C1 segment of cervical spinal cord (tissue), 14 donors: ENCODE data around the gene RFWD3.
A peak's percentile ranks its signal among the peaks of the same experiment; 100 is the strongest.

Experiments used
- DNase-seq, 14 donors: peaks; one replicate each; lab custom pipeline; 2025; lab: John Stamatoyannopoulos, UW

RFWD3 gene

DNA sequence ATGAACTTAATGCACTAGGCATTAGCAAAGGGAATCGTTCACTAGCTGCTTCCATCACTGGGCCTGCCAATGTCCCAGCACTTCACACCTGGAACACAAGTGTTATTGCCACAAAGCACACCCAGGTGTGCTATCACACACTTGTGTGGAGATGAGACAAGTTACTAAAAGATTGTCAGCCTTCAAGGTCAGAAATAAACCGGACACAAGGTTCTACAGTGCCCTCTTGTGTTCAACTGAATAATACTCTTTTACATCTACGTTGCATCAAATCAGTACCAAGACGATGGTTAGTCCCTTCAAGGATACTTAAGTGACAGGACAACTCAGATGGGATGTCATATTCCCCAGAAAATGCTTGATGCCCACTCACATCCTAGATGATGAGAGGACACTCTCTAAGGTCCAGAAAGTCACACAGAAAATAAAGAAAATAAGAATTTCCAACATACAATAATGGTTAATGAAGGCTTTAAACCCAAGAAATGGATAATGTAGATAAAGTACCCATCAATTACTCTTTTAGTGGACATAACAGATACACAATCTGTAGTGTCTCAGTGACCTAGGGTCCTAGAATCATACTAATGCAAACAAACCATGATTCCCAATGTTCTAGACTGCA, 43.4 kb downstream of the RFWD3 start:
- DNase-seq: no peak

DNA sequence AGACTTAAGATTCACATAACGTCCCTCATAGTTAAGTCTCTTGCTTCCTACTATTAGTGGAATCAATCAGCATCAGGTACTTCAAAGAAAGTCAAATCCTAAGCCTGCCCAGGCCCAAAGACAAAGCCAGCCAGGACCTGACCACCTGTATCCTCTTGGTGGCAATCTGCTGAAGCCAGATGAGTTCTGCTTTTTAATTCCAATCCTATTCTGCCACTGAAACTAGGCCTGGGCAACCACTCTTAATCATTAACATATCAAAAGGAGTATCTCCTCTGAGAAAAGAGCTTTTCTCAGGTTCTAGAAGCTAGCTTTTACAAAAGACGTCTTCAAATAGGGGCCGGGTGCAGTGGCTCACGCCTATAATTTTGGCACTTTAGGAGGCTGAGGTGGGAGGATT, 44.7 kb downstream of the RFWD3 start:
- no peak for DNase-seq

DNA sequence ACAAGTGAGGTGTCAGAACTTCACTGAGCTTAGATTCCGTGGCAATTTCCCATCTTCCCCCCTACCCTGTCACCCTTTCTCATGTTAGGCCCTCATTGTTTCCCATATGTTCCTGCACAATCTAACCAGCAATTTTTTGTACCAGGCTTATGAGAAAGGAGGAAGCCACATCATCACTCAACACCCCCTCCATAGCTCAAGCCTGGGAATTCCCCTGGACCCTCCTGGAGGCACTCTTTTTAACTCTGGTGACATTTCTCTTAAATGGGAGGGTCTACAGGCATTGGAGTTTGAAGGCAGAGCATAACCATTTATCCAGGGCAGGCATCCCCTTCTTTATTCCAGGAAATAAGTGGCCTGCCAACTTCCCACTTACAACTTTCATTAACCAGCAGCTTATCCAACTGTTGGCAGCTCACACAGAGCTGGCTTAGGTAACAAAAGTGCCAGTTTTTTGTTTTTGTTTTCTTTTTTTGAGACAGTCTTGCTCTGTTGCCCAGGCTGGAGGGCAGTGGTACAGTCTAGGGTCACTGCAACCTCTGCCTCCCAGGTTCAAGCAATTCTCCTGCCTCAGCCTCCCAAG, 49.4 kb downstream of the RFWD3 start:
- DNase-seq: peak in 1 of 14 donors; percentile 4

DNA sequence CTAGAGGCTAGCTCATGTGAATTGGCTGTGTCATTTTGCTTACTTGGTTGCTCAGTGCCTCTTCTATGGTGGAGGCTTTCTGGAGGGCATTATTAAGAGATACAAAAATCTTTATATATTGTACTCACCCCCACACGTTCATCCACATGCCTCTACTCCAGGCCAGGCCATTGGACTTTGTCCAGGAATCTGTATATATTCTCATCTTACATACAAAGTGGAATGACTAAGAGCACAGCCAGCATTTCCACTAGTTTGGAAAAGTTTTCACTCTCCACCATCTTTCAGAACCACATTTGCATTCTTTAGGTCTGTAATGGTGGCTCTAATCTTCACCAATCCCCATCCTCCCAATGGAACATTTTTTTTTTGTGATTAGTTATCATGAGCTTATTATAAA, 55.0 kb downstream of the RFWD3 start:
- DNase-seq: no peak

DNA sequence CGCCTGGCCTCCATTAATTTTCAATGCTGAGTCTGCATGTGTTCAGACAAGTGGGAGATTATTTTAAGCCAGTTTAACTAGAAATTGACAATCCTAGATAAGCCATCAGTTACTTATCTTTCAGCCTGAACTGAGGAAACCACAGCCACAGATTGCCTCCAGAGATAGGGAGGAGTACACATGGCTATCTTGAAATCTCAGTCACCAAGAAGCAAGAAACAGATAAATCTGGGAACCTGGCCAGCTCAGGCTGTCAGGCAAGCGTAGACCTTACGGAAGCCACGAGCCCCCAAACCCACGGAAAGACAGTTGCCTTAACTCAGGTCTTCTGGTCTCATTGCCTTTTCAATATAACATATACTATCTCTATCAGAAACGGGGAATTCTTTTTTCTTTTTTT, 57.7 kb downstream of the RFWD3 start:
- DNase-seq: no peak

GRCh38 chr16:74608381-74608780, 58.3 kb downstream of the RFWD3 start:
- DNase-seq: no peak

DNA sequence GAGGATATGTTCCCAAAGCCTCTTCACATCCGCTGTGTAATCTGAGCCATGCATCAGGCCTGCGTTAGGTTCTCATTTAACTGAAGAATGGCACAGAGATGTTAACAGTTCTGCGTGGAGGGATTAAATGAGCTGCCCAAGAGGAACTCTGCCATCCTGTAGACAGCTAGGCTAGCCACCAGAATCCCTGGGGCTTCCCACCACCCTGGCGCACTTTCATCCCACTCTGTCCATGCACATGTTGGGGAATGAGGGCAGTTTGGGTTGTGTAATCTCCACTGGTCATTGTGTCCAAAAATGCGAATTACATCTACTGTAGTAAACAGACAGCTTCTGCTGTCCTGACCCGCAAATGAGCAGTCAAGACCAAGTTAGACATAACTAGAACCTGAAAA, 58.7 kb downstream of the RFWD3 start:
- DNase-seq: peak in 1 of 14 donors; percentile 5

DNA sequence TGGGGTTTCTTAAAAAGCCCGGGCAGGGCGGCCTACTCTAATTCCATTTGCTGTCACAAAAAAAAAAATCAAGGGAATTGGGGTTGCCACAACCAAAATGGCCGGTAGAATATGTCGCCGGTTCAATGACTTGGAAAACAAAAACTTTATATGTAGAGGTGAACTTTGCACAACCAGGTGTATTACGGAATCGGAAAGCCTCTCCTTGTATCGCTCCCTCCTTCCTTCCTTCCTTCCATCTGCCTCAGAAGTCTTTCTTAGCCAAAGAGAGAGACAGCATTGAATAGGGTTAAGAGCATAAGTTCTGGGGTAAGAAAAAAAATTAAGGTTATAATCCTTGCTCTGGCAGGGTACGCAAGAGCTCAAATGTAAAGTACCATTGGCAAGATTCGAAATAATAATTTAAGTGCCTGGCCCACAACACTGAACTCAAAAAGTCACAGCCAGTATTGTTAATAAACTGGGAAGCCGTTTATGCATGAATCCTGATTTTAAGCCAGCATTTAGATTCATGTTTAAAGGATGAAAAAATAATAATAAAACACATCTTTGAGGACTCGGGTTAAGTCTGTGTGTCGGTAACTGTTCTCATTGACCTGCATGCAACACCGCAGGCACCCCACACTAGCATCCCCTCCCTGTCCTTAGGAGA, 59.2 kb downstream of the RFWD3 start:
- peak in 1 of 14 donors; percentile 3 for DNase-seq

DNA sequence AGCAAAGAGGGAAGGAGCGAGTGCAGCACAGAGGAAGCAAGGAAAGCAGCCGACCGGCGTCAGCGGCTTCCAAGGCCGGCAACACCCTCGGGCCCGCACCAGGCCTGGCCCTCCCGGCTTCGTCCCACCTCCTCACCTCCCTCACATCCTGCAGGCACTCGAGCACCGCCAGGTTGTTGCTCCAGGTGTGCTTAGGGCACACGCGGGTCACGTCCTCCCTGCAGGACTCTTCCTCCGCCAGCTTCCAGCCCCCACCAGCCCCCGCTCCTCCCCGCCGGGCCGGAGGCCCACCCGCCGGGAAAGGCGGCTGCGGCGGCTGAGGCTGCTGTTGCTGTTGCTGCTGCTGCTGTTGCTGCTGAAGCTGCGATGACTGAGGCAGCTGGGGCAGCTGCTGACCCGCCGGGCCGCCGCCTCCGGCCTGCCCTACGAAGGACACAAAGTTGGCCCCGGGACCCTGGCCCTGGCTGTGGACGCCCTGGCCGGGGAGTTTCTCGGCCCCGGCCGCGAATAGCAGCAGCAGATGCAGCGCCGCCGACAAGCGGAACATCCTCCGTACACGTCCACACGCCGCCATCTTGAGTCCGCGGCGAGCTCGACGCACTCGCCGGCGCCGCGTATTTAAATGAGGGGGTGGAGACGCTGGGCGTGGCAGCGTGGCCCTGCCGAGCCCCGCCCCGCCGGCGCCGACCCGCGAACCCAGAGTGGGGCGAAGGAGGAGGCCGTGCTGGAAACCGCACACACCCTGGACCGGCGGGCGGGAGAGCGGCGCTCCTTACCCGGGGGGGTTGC, 60.0 kb downstream of the RFWD3 start, which contains the start of gene GLG1:
TSS of gene GLG1 (minus strand) at position 594 of the 789 bp plus-strand sequence. CDS start at position 574, 20 bp downstream.
- DNase-seq: peak; percentile 17 to 90 (median 81)

GRCh38 chr16:74605746-74606520, 60.7 kb downstream of the RFWD3 start:
- peak in 1 of 14 donors; percentile 58 for DNase-seq

DNA sequence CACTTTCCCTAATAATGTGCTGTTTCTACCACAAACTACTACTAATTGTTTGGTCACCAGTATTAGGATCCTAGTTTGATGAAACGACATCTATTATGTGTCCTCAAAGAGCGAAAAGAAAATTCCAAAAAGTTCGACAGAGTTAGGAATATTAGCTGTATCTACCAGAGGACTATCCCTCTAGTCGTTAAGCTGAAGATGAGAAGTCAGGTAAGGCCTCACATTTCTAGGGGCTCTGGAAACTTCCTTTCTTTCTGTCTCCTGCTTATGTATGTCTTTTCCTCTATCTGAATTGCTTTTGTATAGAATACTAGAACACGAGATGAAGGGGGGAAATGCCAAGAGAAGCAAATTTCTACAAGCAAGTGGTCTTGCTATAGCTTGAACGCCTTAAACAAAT, 61.3 kb downstream of the RFWD3 start:
- DNase-seq: no peak

- DNase-seq: no peak
Measured at GRCh38 chr16:74603848-74604247, 62.8 kb downstream of the RFWD3 start.

- no peak for DNase-seq
Measured at GRCh38 chr16:74601126-74601871, 65.4 kb downstream of the RFWD3 start.

- DNase-seq: no peak
Measured at GRCh38 chr16:74596586-74596985, 70.1 kb downstream of the RFWD3 start.

GRCh38 chr16:74592847-74593246, 73.8 kb downstream of the RFWD3 start:
- DNase-seq: no peak

GRCh38 chr16:74591876-74592650, 74.6 kb downstream of the RFWD3 start:
- no peak for DNase-seq

- DNase-seq: no peak
Measured at GRCh38 chr16:74586948-74587347, 79.7 kb downstream of the RFWD3 start.

DNA sequence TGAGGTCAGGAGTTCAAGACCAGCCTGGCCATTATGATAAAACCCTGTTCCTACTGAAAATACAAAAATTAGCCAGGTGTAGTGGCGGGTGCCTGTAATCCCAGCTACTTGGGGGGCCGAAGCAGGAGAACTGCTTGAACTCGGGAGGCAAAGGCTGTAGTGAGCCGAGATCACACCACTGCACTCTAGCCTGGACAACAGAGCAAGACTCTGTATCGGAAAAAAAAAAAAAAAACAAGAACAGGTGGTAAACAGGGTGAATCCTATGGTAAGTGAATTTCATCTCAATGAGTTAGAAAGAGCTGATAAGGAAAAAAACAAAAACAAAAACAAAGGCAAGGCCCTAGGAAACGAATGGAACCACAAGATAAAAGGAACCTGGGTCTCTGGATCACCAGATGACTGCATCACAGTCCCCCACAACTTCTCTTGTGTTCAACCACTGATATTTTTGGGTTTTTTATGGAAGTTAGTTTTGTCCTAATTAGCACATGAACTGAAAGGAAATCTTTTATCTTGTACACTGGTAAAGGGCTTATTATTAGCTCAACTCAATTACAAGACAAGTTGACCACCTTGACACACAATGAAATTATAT, 80.7 kb downstream of the RFWD3 start:
- no peak for DNase-seq

- DNase-seq: no peak
Measured at GRCh38 chr16:74583926-74584666, 82.6 kb downstream of the RFWD3 start.
